Measurements from ENCODE around the gene KIZ. TPM values are rescaled to one million over a fixed set of nuclear protein-coding genes. Genes with fewer than 3 reads are reported as not detected.
A peak's percentile ranks its signal among the peaks of the same experiment; 100 is the strongest.

KIZ gene
- total RNA-seq, 2 donors from 2014 or later = 6.3 to 17.1 TPM

DNA sequence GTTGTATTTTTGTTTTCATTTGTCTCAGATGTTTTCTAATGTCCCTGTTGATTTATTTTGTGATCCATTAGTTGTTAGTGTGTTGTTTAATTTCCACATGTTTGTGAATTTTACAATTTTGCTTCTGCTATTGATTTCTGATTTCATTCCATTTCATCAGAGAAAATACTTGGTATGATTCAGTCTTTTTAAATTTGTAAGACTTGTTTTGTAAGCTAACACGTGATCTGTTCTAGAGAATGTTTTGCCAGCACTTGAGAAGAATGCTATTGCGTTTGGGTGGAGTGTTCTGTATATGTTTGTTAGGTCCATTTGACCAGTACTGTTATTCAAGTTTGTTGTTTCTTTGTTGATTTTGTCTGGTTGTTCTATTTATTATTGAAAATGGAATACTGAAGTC, 53.9 kb downstream of the KIZ start:
- H3K4me3 ChIP-seq = no peak overlapping the region
- intact Hi-C loops (cut with DNase I) = no loop called here
- DNase-seq = no peak
- no peaks in the 10 kb centered on the region for H3K36me3 ChIP-seq
- no peaks in the 10 kb centered on the region for H3K9me3 ChIP-seq
- no peaks in the 10 kb centered on the region for H3K27me3 ChIP-seq
- no peaks in the 10 kb centered on the region for H3K4me1 ChIP-seq
- TF ChIP-seq, protein P1, sequence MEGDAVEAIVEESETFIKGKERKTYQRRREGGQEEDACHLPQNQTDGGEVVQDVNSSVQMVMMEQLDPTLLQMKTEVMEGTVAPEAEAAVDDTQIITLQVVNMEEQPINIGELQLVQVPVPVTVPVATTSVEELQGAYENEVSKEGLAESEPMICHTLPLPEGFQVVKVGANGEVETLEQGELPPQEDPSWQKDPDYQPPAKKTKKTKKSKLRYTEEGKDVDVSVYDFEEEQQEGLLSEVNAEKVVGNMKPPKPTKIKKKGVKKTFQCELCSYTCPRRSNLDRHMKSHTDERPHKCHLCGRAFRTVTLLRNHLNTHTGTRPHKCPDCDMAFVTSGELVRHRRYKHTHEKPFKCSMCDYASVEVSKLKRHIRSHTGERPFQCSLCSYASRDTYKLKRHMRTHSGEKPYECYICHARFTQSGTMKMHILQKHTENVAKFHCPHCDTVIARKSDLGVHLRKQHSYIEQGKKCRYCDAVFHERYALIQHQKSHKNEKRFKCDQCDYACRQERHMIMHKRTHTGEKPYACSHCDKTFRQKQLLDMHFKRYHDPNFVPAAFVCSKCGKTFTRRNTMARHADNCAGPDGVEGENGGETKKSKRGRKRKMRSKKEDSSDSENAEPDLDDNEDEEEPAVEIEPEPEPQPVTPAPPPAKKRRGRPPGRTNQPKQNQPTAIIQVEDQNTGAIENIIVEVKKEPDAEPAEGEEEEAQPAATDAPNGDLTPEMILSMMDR (IDR thresholded peaks at IDR 0.05) = no peak
- no peak overlapping the region for H3K27ac ChIP-seq
- H3K9ac ChIP-seq (ENCODE audit: low read depth in 2 of 2, low read length in 2 of 2) = no peak overlapping the region

DNA sequence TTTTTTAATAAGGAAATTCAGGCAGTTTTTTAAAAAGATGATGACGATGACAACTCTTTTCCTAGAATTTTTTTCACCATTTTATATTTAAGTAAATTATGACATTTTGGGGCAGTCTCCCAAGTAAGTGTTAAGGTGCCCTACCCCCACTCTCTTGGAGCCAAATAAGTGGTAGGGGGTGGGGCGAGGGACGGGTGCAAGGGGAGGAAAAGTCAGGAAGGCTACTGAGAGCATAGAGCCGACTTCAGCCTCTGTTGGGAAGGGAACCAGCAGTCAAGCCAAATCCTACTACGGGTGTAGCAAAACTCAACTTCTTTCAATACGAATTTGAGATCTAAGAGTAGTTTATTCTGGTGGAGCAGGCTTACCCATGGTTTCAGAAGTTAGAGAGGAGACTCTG, 54.4 kb downstream of the KIZ start:
- no peaks in the 10 kb centered on the region for H3K4me1 ChIP-seq
- H3K4me3 ChIP-seq = no peak overlapping the region
- H3K27me3 ChIP-seq = no peaks in the 10 kb centered on the region
- TF ChIP-seq, protein P1 (IDR thresholded peaks at IDR 0.05) = no peak
- no peak for DNase-seq
- H3K9me3 ChIP-seq = no peaks in the 10 kb centered on the region
- H3K27ac ChIP-seq = no peak overlapping the region
- H3K36me3 ChIP-seq = no peaks in the 10 kb centered on the region
- intact Hi-C loops (cut with DNase I) = no loop called here
- H3K9ac ChIP-seq (ENCODE audit: low read depth in 2 of 2, low read length in 2 of 2) = no peak overlapping the region

DNA sequence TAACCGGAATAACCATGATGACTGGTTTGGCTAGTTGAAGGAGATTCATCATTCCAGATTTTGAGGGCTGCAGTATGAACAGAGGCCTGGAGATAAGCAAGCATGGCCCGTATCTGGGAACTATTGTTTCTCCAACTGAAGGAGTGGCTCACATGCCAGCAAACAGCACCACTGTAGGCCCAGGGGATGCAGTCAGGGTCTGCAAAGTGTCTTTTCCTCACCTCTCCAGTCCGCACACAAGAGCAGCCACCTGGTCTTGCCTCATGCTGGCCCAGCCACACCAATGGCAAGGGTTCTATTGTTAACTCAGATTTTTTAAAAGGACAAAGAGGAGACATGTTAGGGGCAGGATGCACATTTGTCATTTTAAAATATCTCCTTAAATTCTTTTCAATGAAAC, 55.1 kb downstream of the KIZ start:
- DNase-seq = no peak
- intact Hi-C loops (cut with DNase I) = no loop called here
- no peaks in the 10 kb centered on the region for H3K4me1 ChIP-seq
- H3K9me3 ChIP-seq = no peaks in the 10 kb centered on the region
- no peak overlapping the region for H3K4me3 ChIP-seq
- TF ChIP-seq, protein P1 (IDR thresholded peaks at IDR 0.05) = no peak
- no peak overlapping the region for H3K9ac ChIP-seq (ENCODE audit: low read depth in 2 of 2, low read length in 2 of 2)
- no peaks in the 10 kb centered on the region for H3K36me3 ChIP-seq
- no peaks in the 10 kb centered on the region for H3K27me3 ChIP-seq
- no peak overlapping the region for H3K27ac ChIP-seq

DNA sequence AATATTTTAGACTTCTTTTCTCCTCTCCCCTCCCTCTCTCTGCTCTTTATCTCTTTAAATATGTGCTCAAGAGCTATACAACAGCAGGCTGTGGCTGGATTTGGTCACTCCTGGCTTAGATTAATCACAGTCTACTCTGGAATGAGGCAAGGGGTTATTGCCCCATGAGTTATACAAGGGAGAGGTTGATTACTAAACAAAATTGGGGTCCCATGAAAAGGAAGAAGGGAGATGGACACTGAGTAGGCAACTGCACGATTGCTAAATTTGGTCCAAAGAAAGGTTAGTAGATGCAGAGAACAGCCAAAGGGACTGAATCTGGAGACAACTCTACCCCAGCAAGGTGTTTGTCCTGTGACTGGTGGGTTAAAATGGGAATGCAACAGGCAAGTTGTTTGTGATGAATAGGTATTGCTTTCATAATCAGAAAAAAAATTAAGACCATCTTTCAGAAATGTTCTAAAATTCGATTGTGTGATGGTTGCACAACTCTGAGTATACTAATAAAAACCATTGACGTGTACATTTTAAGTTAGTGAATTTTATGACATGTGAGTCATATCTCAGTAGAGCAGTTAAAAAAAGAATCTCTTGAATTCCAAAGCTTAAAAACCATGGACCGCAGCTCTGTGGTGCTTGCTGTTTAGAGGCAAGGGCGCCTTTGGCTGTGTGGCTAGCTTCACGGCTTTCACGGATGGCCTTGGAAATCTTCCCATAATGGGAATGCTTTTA, 57.1 kb downstream of the KIZ start:
- Histone ChIP-seq H3K9me3 (no peaks in the 10 kb centered on the region), H3K27me3 (no peaks in the 10 kb centered on the region), H3K27ac (no peak overlapping the region), H3K4me1 (no peaks in the 10 kb centered on the region), H3K36me3 (no peaks in the 10 kb centered on the region), H3K9ac (ENCODE audit: low read depth in 2 of 2, low read length in 2 of 2) (no peak overlapping the region), H3K4me3 (no peak overlapping the region)
- intact Hi-C loops (cut with DNase I) = no loop called here
- TF ChIP-seq, protein P1 (IDR thresholded peaks at IDR 0.05) = no peak
- DNase-seq = peak; percentile 21

DNA sequence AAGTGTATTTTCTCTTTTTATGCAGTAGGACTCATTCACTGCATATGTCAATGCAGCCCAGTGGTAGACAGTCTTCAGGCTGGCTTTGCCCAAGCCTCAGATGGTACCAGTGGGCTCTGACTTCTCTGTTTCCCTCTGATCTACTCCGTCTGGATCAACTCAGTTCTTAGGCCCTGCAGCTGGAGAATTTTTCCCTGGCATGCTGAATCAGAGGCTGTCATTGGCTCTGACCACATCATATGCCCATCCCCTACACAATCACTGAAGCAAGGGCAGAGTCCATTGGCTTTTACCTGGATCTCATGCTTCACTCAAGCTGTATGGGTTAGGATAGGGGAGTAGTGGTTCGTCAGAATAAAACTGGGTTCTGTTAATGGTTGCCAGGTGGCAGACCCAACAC, 57.8 kb downstream of the KIZ start:
- Histone ChIP-seq H3K9me3 (no peaks in the 10 kb centered on the region), H3K27ac (no peak overlapping the region), H3K4me3 (no peak overlapping the region), H3K4me1 (no peaks in the 10 kb centered on the region), H3K36me3 (no peaks in the 10 kb centered on the region), H3K27me3 (no peaks in the 10 kb centered on the region), H3K9ac (ENCODE audit: low read depth in 2 of 2, low read length in 2 of 2) (no peak overlapping the region)
- intact Hi-C loops (cut with DNase I) = no loop called here
- TF ChIP-seq, protein P1 (IDR thresholded peaks at IDR 0.05) = no peak
- no peak for DNase-seq
